Transverse colon (tissue), 4 donors: ENCODE measurements around the gene RHOBTB1.

Experiments
- EP300 ChIP-seq: sonication (generic); formaldehyde crosslinking; IDR thresholded peaks from one replicate; pipeline ENCODE4 v1.6.1; 2017; ENCODE audit warnings: antibody characterized with exemption, low read depth
- POLR2A ChIP-seq: fragments of 450-650 bp; IDR thresholded peaks from one replicate; pipeline ENCODE4 v1.6.1; 2016; ENCODE audit warnings: antibody characterized with exemption, mild to moderate bottlenecking, moderate library complexity
- POLR2AphosphoS5 ChIP-seq, 3 donors: sonication (generic); formaldehyde crosslinking; IDR thresholded peaks; one replicate each; pipeline ENCODE4 v1.6.1; 2016; ENCODE audit warnings: antibody characterized with exemption in 3 of 3
- TF ChIP-seq, protein P1 (sequence below), 5 experiments: fragments of 200-600 bp in 3 of 5; fragments of 450-650 bp in 2 of 5; sonication (generic) in 3 of 5; IDR thresholded peaks; 1 replicate in 2 of 5; 2 replicates in 3 of 5; pipeline ENCODE4 v1.5.1; 2016 to 2017; ENCODE audit warnings: antibody characterized with exemption in 5 of 5, inconsistent platforms in 3 of 5, mild to moderate bottlenecking in 2 of 5, moderate library complexity in 1 of 5

DNA sequence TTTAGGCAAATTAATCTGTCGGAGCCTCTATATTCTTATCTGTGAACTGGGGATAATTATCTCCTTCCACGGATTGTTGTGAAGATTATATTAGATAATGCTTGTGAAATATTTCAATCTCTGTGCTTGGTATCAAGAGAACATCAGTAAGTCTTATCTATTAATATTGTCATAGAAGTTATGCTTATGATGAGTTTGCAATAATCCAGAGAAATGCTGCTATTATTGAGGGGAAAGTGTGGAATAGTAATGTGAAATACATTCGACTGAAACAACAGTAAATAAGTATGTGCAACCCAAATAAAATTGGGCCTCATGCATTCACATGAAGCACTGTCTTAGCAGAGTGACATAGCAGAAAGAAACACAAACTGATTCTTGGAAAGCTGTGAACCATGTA, 13.7 kb downstream of the RHOBTB1 start:
- TF ChIP-seq, protein P1, sequence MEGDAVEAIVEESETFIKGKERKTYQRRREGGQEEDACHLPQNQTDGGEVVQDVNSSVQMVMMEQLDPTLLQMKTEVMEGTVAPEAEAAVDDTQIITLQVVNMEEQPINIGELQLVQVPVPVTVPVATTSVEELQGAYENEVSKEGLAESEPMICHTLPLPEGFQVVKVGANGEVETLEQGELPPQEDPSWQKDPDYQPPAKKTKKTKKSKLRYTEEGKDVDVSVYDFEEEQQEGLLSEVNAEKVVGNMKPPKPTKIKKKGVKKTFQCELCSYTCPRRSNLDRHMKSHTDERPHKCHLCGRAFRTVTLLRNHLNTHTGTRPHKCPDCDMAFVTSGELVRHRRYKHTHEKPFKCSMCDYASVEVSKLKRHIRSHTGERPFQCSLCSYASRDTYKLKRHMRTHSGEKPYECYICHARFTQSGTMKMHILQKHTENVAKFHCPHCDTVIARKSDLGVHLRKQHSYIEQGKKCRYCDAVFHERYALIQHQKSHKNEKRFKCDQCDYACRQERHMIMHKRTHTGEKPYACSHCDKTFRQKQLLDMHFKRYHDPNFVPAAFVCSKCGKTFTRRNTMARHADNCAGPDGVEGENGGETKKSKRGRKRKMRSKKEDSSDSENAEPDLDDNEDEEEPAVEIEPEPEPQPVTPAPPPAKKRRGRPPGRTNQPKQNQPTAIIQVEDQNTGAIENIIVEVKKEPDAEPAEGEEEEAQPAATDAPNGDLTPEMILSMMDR (IDR thresholded peaks at IDR 0.05), result no peak
- no peak for TF ChIP-seq POLR2AphosphoS5 (IDR thresholded peaks at IDR 0.05)
- TF ChIP-seq EP300, result no peak
- no peak for TF ChIP-seq POLR2A
